ENCODE results near the gene LAX1. TPM values are rescaled to one million over a fixed set of nuclear protein-coding genes. Genes with fewer than 3 reads are reported as not detected.

Gene LAX1, protein sequence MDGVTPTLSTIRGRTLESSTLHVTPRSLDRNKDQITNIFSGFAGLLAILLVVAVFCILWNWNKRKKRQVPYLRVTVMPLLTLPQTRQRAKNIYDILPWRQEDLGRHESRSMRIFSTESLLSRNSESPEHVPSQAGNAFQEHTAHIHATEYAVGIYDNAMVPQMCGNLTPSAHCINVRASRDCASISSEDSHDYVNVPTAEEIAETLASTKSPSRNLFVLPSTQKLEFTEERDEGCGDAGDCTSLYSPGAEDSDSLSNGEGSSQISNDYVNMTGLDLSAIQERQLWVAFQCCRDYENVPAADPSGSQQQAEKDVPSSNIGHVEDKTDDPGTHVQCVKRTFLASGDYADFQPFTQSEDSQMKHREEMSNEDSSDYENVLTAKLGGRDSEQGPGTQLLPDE
- 10 to 100 TPM; 24.3 to 24.8 TPM for total RNA-seq

DNA sequence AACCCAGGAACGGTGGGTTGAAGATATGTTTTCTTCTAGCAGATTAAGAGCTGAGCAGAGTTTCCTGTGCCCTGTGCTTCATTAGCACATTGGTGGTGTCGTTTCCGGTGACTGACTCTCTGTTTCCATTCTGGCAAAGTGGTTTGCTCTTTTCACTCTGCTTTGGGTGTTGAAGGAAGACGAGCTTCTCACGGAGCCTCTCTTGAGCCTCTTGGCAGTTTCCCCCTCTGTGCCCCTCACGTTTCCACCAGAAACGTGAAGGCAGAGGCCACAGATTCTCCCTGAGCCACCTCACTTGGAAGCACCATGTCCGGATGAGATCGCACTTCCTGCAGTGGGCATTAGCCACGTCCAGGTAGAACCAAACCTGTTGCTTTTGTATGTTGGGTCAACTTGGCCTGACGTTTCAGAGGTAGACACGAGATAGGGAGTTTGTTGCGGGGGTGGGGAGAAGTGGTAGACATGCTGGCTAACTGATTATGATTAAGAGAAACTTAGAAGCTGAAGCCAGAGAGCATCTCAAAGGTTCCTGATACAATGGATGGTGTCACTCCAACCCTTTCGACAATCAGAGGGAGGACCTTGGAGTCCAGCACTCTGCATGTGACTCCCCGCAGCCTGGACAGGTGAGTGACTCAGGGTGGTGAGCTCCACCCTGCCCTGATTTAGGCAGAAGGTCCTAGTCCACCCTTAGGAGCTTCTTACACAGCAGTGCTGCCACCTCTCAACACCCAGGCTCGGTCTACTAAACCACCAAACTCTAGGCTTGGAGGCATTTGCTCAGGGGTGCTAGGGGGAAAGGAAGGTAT lies at the start of gene LAX1:
Gene LAX1 (plus strand): TSS at position 155 of the 809 bp plus-strand sequence. CDS start 383 bp downstream, at position 538.
- Mint-ChIP-seq H3K27me3 (ENCODE audit: low read depth) (no peaks in the 10 kb centered on the region), H3K4me1 (ENCODE audit: low read depth) (peaks cover 62% of the 10 kb centered on the region), H3K9me3 (no peaks in the 10 kb centered on the region), H3K36me3 (ENCODE audit: insufficient read depth in 2 of 2) (peaks cover 7% of the 10 kb centered on the region in 2 donors), H3K27ac (peak within 1 kb of the TSS; percentile 97), H3K4me3 (peak within 1 kb of the TSS; percentile 93 to 98)
- ATAC-seq (replicated peaks in 1 of 2) (peak; percentile 90 to 92), DNase-seq (peak; percentile 78 to 81)

DNA sequence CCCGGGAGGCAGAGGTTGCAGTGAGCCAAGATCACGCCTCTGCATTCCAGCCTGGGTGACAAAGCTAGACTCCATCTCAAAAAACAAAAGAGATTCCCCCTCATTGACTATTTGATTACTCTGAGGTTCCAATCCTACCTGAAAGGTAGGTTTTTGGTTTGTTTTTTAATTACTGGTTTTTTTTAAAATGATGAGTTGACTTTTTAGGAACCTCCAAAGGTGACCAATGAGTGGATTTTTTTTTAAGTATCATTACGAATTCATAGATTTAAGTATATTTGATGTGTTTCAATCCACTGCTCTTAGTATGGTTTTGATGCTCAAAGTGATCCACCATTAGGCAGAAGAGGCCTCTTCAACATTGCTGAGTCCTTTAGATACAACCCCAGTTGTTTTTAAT lies 47.9 kb upstream of the LAX1 start:
- ATAC-seq (replicated peaks in 1 of 2): no peak
- Mint-ChIP-seq H3K27ac (no peak overlapping the region), H3K27me3 (ENCODE audit: low read depth) (no peaks in the 10 kb centered on the region), H3K4me3 (no peak overlapping the region), H3K36me3 (ENCODE audit: insufficient read depth in 2 of 2) (peaks cover 4 to 5% of the 10 kb centered on the region in 2 donors), H3K4me1 (ENCODE audit: low read depth) (peaks cover 1% of the 10 kb centered on the region), H3K9me3 (no peaks in the 10 kb centered on the region)
- no peak for DNase-seq

DNA sequence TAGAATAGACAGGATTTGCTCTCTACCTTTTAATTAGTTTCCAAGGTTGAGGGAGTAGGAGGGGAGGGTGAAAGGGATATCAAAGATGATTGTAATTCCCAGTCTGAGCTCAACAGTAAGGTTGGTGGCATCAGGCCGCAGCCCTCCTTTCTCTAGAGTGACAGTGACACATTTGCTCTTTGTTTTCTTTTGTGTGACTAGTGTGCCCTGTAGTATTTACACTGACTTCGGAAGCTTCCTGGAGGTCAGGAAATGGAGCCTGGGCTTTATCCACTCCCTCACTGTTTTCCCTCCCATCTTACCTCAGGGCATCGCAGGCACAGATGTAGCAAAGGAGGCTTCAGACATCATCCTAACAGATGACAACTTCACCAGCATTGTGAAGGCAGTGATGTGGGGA lies 44.7 kb upstream of the LAX1 start:
- no peak overlapping the region for H3K27ac Mint-ChIP-seq
- DNase-seq (no peak), ATAC-seq (replicated peaks in 1 of 2) (no peak)
- H3K9me3 Mint-ChIP-seq: no peaks in the 10 kb centered on the region
- H3K36me3 Mint-ChIP-seq (ENCODE audit: insufficient read depth in 2 of 2): peaks cover 3 to 7% of the 10 kb centered on the region in 2 donors
- no peak overlapping the region for H3K4me3 Mint-ChIP-seq
- H3K4me1 Mint-ChIP-seq (ENCODE audit: low read depth): no peaks in the 10 kb centered on the region
- H3K27me3 Mint-ChIP-seq (ENCODE audit: low read depth): no peaks in the 10 kb centered on the region

- H3K9me3 Mint-ChIP-seq: no peaks in the 10 kb centered on the region
- no peaks in the 10 kb centered on the region for H3K4me1 Mint-ChIP-seq (ENCODE audit: low read depth)
- no peak for DNase-seq
- H3K27ac Mint-ChIP-seq: no peak overlapping the region
- peaks cover 8 to 11% of the 10 kb centered on the region in 2 donors for H3K36me3 Mint-ChIP-seq (ENCODE audit: insufficient read depth in 2 of 2)
- no peaks in the 10 kb centered on the region for H3K27me3 Mint-ChIP-seq (ENCODE audit: low read depth)
- ATAC-seq (replicated peaks in 1 of 2): no peak
- H3K4me3 Mint-ChIP-seq: no peak overlapping the region
Measured at GRCh38 chr1:203722909-203723308, 42.1 kb upstream of the LAX1 start.

DNA sequence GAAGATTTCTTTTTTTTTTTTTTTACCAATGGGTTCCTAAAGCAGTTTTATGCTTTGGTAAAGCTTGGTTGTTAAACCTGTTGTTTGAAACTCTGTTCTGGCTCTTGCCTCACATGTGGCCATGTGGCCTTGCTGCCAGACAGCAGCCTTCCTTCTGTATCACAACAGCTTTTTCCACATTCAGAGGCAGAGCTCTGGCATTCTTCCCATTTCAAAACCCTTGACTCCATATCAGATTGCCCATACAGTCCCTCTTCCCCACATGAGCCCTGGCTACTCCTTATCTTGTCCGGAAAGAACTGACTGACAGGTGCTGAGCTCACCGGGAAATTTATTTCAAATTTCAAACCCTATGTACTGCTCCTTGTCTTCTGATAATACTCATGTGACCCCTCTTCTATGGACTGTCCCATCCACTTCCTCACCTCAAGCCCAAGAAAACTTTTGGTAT lies 38.5 kb upstream of the LAX1 start:
- DNase-seq: no peak
- H3K27ac Mint-ChIP-seq: no peak overlapping the region
- H3K9me3 Mint-ChIP-seq: no peaks in the 10 kb centered on the region

DNA sequence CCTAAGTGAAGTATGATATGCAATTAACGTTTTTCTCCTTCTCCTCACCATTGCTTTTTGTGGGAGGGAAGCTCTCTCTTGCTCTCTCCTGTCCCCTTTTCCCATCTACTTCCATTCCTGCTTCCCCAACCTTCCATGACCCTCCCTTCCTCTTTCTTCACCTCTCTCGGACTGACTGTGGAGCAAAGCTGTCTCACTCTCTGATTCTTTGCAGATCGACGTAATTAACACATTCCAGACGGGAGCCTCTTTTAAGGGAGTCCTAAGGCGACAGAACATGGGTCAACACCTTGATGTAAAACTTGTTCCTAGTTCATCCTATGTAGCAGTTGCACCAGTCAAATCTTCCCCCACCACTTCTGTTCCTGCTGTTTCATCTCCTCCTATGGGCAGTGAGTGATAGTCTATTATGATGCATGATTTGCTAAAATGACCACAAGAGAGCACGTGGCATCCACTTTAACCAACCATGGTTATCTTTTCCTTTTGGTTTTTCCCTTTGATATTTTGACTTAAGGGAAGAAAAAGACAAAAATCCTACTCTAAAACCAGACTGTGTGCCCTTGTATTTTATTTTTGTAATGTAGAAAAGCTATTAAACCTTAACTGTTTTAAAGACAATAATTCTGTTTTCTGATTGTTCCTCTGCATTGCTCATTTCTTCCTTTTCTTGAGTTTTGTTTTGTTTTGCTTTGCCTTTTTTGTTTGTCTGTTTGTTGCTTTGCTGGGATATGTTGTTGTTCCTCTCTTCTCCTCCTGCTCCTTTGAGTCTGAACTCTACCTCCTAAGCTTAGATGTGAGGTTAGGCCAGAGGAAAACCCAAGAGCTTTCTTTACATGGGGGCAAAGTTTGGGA lies 31.7 kb upstream of the LAX1 start:
- Mint-ChIP-seq H3K4me3 (no peak overlapping the region), H3K36me3 (ENCODE audit: insufficient read depth in 2 of 2) (peaks cover under 1 to 8% of the 10 kb centered on the region in 2 donors), H3K4me1 (ENCODE audit: low read depth) (no peaks in the 10 kb centered on the region), H3K9me3 (no peaks in the 10 kb centered on the region), H3K27ac (no peak overlapping the region), H3K27me3 (ENCODE audit: low read depth) (no peaks in the 10 kb centered on the region)
- no peak for DNase-seq
- peak in 1 of 2 donors; percentile 33 for ATAC-seq (replicated peaks in 1 of 2)

More for the DNA sequence above, 38.5 kb upstream of the LAX1 start:
- no peak for ATAC-seq (replicated peaks in 1 of 2)
- Mint-ChIP-seq H3K36me3 (ENCODE audit: insufficient read depth in 2 of 2) (peaks cover 13 to 19% of the 10 kb centered on the region in 2 donors), H3K4me3 (no peak overlapping the region), H3K27me3 (ENCODE audit: low read depth) (no peaks in the 10 kb centered on the region), H3K4me1 (ENCODE audit: low read depth) (no peaks in the 10 kb centered on the region)

- H3K36me3 Mint-ChIP-seq (ENCODE audit: insufficient read depth in 2 of 2): peaks cover 3 to 4% of the 10 kb centered on the region in 2 donors
- H3K27ac Mint-ChIP-seq: no peak overlapping the region
Measured at GRCh38 chr1:203742436-203742835, 22.5 kb upstream of the LAX1 start.

GRCh38 chr1:203743091-203743571 lies 21.9 kb upstream of the LAX1 start:
- Mint-ChIP-seq H3K27me3 (ENCODE audit: low read depth) (no peaks in the 10 kb centered on the region), H3K4me3 (no peak overlapping the region), H3K9me3 (no peaks in the 10 kb centered on the region), H3K4me1 (ENCODE audit: low read depth) (peaks cover 24% of the 10 kb centered on the region), H3K36me3 (ENCODE audit: insufficient read depth in 2 of 2) (peaks cover 3 to 4% of the 10 kb centered on the region in 2 donors), H3K27ac (peak overlapping the region; percentile 61)
- DNase-seq (no peak), ATAC-seq (replicated peaks in 1 of 2) (no peak)

More at GRCh38 chr1:203742436-203742835, 22.5 kb upstream of the LAX1 start:
- Mint-ChIP-seq H3K4me1 (ENCODE audit: low read depth) (peaks cover 24% of the 10 kb centered on the region), H3K4me3 (no peak overlapping the region), H3K9me3 (no peaks in the 10 kb centered on the region), H3K27me3 (ENCODE audit: low read depth) (no peaks in the 10 kb centered on the region)
- no peak for ATAC-seq (replicated peaks in 1 of 2)
- DNase-seq: no peak

DNA sequence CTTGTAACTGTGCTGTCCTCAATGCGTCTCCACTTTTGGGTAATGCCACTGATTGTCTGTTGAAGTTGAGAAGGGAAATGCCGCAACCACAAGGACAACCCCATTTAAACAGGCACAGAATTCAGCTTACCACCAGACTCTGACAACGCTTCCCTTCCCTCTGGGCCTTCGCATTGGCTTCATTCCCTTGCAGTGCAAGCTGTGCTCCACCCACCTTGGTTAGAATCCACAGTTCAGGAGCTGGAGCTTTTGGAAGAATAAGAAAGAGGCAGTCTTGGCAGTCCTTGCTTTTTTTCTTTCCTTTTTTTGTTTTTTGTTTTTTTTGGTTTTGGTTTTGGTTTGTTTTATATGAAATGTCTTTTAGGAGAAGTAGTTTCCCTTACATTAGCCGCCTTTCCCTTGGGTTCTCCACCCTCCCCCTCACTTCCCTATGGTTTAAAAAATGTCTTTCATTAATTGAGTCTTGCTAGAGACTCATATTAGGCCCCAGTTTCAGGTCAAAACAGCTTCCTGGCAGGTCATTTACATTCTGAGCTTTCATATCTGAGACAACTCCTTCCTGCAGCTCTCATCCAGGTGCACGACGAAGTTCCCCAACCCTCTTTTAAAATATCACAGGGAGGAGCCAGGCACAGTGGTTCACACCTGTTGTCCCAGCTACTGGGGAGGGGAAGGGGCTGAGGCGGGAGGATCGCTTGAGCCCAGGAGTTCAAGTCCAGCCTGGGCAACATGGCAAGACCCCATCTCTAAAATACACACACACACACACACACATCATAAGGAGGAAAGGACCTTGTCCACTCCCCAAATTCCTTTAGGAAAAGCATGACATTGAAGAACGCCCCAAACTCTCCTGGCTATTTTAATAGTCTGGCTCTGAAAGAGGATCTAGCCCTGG lies 20.7 kb upstream of the LAX1 start:
- Mint-ChIP-seq H3K9me3 (no peaks in the 10 kb centered on the region), H3K27ac (peak overlapping the region; percentile 87), H3K27me3 (ENCODE audit: low read depth) (no peaks in the 10 kb centered on the region), H3K36me3 (ENCODE audit: insufficient read depth in 2 of 2) (peaks cover 2 to 4% of the 10 kb centered on the region in 2 donors), H3K4me3 (peak overlapping the region; percentile 83 to 87), H3K4me1 (ENCODE audit: low read depth) (peaks cover 24% of the 10 kb centered on the region)
- peak in 1 of 2 donors; percentile 12 for DNase-seq
- ATAC-seq (replicated peaks in 1 of 2): peak; percentile 41 to 61

- peaks cover 0 to 4% of the 10 kb centered on the region in 2 donors for H3K36me3 Mint-ChIP-seq (ENCODE audit: insufficient read depth in 2 of 2)
- no peaks in the 10 kb centered on the region for H3K27me3 Mint-ChIP-seq (ENCODE audit: low read depth)
- H3K27ac Mint-ChIP-seq: no peak overlapping the region
- no peaks in the 10 kb centered on the region for H3K9me3 Mint-ChIP-seq
- H3K4me3 Mint-ChIP-seq: no peak overlapping the region
- DNase-seq (no peak), ATAC-seq (replicated peaks in 1 of 2) (no peak)
- H3K4me1 Mint-ChIP-seq (ENCODE audit: low read depth): peaks cover 24% of the 10 kb centered on the region
Measured at GRCh38 chr1:203746281-203746680, 18.7 kb upstream of the LAX1 start.

DNA sequence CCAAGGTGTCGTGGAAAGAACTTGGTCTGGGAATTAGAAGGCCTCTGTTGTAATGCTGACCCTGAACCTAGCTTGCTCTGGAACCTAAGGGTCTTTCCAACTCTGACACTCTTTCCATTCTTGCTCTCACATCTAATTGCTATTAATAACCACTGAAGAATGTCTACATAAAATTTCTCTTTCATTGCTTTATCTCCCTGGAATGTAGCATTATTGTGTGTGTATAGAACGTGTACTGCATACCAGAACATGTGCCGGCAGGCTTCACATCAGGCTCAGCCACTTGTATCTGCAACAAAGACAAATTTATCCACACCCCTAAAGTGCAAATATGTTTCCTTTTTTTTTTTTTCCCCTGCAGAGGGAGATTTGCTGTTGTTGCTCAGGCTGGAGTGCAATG lies 13.9 kb upstream of the LAX1 start:
- H3K27ac Mint-ChIP-seq: no peak overlapping the region

More for the DNA sequence above, 13.9 kb upstream of the LAX1 start:
- H3K9me3 Mint-ChIP-seq: no peaks in the 10 kb centered on the region
- H3K36me3 Mint-ChIP-seq (ENCODE audit: insufficient read depth in 2 of 2): no peaks in the 10 kb centered on the region
- H3K27me3 Mint-ChIP-seq (ENCODE audit: low read depth): no peaks in the 10 kb centered on the region
- ATAC-seq (replicated peaks in 1 of 2): no peak
- peaks cover 24% of the 10 kb centered on the region for H3K4me1 Mint-ChIP-seq (ENCODE audit: low read depth)
- no peak for DNase-seq
- H3K4me3 Mint-ChIP-seq: no peak overlapping the region

Data from activated T-cell treated with anti-CD3 and anti-CD28 coated beads, Interleukin-2, amount 50 U/mL, for 72 hours (primary cell).